ENCODE results near the gene SLC8A1.

SLC8A1 gene

GRCh38 chr2:40265602-40266001, 186.3 kb downstream of the SLC8A1 start:
- DNase-seq, result no peak

GRCh38 chr2:40261042-40261441, 190.8 kb downstream of the SLC8A1 start:
- DNase-seq, result no peak

- DNase-seq, result peak in 1 of 2 donors; percentile 7
Observed at GRCh38 chr2:40260437-40260836, 191.5 kb downstream of the SLC8A1 start.

GRCh38 chr2:40259900-40260299, 192.0 kb downstream of the SLC8A1 start:
- no peak for DNase-seq

GRCh38 chr2:40258135-40258457, 193.8 kb downstream of the SLC8A1 start:
- DNase-seq, result no peak

- DNase-seq, result no peak
Observed at GRCh38 chr2:40257340-40258134, 194.4 kb downstream of the SLC8A1 start.

GRCh38 chr2:40256649-40257048, 195.2 kb downstream of the SLC8A1 start:
- peak in 1 of 2 donors; percentile 35 for DNase-seq

GRCh38 chr2:40256008-40256407, 195.9 kb downstream of the SLC8A1 start:
- no peak for DNase-seq

- no peak for DNase-seq
Observed at GRCh38 chr2:40255103-40255502, 196.8 kb downstream of the SLC8A1 start.

- no peak for DNase-seq
Observed at GRCh38 chr2:40254611-40255010, 197.3 kb downstream of the SLC8A1 start.

GRCh38 chr2:40251137-40251536, 200.8 kb downstream of the SLC8A1 start:
- no peak for DNase-seq

- DNase-seq, result no peak
Observed at GRCh38 chr2:40249577-40249976, 202.3 kb downstream of the SLC8A1 start.

GRCh38 chr2:40248294-40248693, 203.6 kb downstream of the SLC8A1 start:
- DNase-seq, result no peak

GRCh38 chr2:40244675-40245074, 207.2 kb downstream of the SLC8A1 start:
- DNase-seq, result peak in 1 of 2 donors; percentile 63

GRCh38 chr2:40244251-40244650, 207.6 kb downstream of the SLC8A1 start:
- DNase-seq, result no peak

- no peak for DNase-seq
Observed at GRCh38 chr2:40243581-40244187, 208.2 kb downstream of the SLC8A1 start.

- DNase-seq, result no peak
Observed at GRCh38 chr2:40242315-40242714, 209.6 kb downstream of the SLC8A1 start.

- DNase-seq, result no peak
Observed at GRCh38 chr2:40240070-40240469, 211.8 kb downstream of the SLC8A1 start.

- no peak for DNase-seq
Observed at GRCh38 chr2:40230707-40231432, 221.0 kb downstream of the SLC8A1 start.

GRCh38 chr2:40230186-40230585, 221.7 kb downstream of the SLC8A1 start:
- no peak for DNase-seq

GRCh38 chr2:40228310-40228709, 223.6 kb downstream of the SLC8A1 start:
- no peak for DNase-seq

- no peak for DNase-seq
Observed at GRCh38 chr2:40227210-40227609, 224.7 kb downstream of the SLC8A1 start.

- no peak for DNase-seq
Observed at GRCh38 chr2:40226637-40227036, 225.3 kb downstream of the SLC8A1 start.

- DNase-seq, result no peak
Observed at GRCh38 chr2:40225670-40226210, 226.2 kb downstream of the SLC8A1 start.
